ENCODE measurements around the gene LRRC46.
A peak's percentile ranks its signal among the peaks of the same experiment; 100 is the strongest.

GRCh38 chr17:47872019-47872650 is 40.7 kb downstream of the LRRC46 start:
- TF ChIP-seq RAD21 (IDR thresholded peaks at IDR 0.05; ENCODE audit: low read length) (no peak), MXI1 (IDR thresholded peaks at IDR 0.05; ENCODE audit: borderline replicate concordance, low read depth, low read length) (no peak), CEBPB (IDR thresholded peaks at IDR 0.05; ENCODE audit: low read depth, low read length) (peak; percentile 30; the same call in 1 of the 2 replicates), POLR2A (IDR thresholded peaks at IDR 0.05; ENCODE audit: low read depth, low read length) (no peak), FOS (IDR thresholded peaks at IDR 0.05; ENCODE audit: low read depth, low read length) (no peak), NFE2L2 (IDR thresholded peaks at IDR 0.05; ENCODE audit: low read depth, low read length) (no peak), MAZ (IDR thresholded peaks at IDR 0.05; ENCODE audit: borderline replicate concordance, low read depth, low read length) (no peak)
- TF ChIP-seq, protein P1, sequence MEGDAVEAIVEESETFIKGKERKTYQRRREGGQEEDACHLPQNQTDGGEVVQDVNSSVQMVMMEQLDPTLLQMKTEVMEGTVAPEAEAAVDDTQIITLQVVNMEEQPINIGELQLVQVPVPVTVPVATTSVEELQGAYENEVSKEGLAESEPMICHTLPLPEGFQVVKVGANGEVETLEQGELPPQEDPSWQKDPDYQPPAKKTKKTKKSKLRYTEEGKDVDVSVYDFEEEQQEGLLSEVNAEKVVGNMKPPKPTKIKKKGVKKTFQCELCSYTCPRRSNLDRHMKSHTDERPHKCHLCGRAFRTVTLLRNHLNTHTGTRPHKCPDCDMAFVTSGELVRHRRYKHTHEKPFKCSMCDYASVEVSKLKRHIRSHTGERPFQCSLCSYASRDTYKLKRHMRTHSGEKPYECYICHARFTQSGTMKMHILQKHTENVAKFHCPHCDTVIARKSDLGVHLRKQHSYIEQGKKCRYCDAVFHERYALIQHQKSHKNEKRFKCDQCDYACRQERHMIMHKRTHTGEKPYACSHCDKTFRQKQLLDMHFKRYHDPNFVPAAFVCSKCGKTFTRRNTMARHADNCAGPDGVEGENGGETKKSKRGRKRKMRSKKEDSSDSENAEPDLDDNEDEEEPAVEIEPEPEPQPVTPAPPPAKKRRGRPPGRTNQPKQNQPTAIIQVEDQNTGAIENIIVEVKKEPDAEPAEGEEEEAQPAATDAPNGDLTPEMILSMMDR (conservative IDR thresholded peaks at IDR 0.05; ENCODE audit: low read depth, low read length), result no peak

All from IMR-90 (cell line).